ENCODE data around the gene EPHB1.
"Not testable (repeated sequence)": the region's sequence is repeated elsewhere in the genome, so short reads cannot be mapped to it uniquely, and the experiment has no call there.

Gene EPHB1

GRCh38 chr3:135066844-135067727 is 272.0 kb downstream of the EPHB1 start:
- DNase-seq = not testable (repeated sequence)

GRCh38 chr3:135068011-135068410 is 273.0 kb downstream of the EPHB1 start:
- DNase-seq = no peak

- DNase-seq = no peak
These were observed 274.3 kb downstream of the EPHB1 start for GRCh38 chr3:135069406-135069805.

GRCh38 chr3:135071483-135071882 is 276.4 kb downstream of the EPHB1 start:
- DNase-seq = no peak

- DNase-seq = no peak
These were observed 277.4 kb downstream of the EPHB1 start for GRCh38 chr3:135072431-135072830.

- no peak for DNase-seq
These were observed 280.1 kb downstream of the EPHB1 start for GRCh38 chr3:135075157-135075556.

GRCh38 chr3:135076341-135076740 is 281.3 kb downstream of the EPHB1 start:
- no peak for DNase-seq

GRCh38 chr3:135077186-135077585 is 282.1 kb downstream of the EPHB1 start:
- DNase-seq = no peak

- no peak for DNase-seq
These were observed 283.2 kb downstream of the EPHB1 start for GRCh38 chr3:135078283-135078682.

- no peak for DNase-seq
These were observed 284.0 kb downstream of the EPHB1 start for GRCh38 chr3:135079095-135079494.

GRCh38 chr3:135081451-135081850 is 286.4 kb downstream of the EPHB1 start:
- no peak for DNase-seq

- DNase-seq = no peak
These were observed 286.9 kb downstream of the EPHB1 start for GRCh38 chr3:135081856-135082434.

- no peak for DNase-seq
These were observed 287.6 kb downstream of the EPHB1 start for GRCh38 chr3:135082706-135083105.

GRCh38 chr3:135083179-135083578 is 288.1 kb downstream of the EPHB1 start:
- no peak for DNase-seq

GRCh38 chr3:135083756-135084155 is 288.7 kb downstream of the EPHB1 start:
- no peak for DNase-seq

- DNase-seq = no peak
These were observed 289.3 kb downstream of the EPHB1 start for GRCh38 chr3:135084405-135084804.

- no peak for DNase-seq
These were observed 289.9 kb downstream of the EPHB1 start for GRCh38 chr3:135084976-135085375.

- no peak for DNase-seq
These were observed 290.8 kb downstream of the EPHB1 start for GRCh38 chr3:135085652-135086436.

- no peak for DNase-seq
These were observed 292.7 kb downstream of the EPHB1 start for GRCh38 chr3:135087782-135088181.

GRCh38 chr3:135089451-135089850 is 294.4 kb downstream of the EPHB1 start:
- no peak for DNase-seq

GRCh38 chr3:135090020-135090717 is 295.1 kb downstream of the EPHB1 start:
- no peak for DNase-seq

- no peak for DNase-seq
These were observed 296.9 kb downstream of the EPHB1 start for GRCh38 chr3:135091946-135092345.

GRCh38 chr3:135093121-135093520 is 298.1 kb downstream of the EPHB1 start:
- DNase-seq = no peak

Data from activated CD8-positive, alpha-beta memory T cell treated with anti-CD3 and anti-CD28 coated beads for 24 hours (primary cell).